ENCODE results near the gene PCYT2.
A peak's percentile ranks its signal among the peaks of the same experiment; 100 is the strongest.

The PCYT2 gene

DNA sequence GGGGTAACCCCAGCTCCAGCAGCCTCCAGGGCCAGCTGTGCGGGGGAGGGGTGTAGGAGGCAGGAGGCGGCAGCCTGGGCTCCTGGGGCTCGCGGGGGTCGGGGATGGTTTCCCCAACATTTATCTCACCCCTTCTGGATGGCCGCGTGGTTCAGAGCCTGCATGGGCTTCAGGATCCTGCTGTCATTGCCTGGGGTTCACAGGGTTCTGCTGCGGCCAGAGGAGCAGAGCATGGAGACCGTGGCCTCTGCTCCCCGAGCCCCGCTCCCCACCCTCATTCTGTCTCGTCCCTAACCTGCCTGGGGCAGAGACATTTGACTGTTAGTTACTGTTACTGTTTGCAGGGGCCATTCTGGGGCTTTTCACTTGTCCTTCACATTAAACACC is 31.0 kb upstream of the PCYT2 start:
- DNase-seq = no peak

DNA sequence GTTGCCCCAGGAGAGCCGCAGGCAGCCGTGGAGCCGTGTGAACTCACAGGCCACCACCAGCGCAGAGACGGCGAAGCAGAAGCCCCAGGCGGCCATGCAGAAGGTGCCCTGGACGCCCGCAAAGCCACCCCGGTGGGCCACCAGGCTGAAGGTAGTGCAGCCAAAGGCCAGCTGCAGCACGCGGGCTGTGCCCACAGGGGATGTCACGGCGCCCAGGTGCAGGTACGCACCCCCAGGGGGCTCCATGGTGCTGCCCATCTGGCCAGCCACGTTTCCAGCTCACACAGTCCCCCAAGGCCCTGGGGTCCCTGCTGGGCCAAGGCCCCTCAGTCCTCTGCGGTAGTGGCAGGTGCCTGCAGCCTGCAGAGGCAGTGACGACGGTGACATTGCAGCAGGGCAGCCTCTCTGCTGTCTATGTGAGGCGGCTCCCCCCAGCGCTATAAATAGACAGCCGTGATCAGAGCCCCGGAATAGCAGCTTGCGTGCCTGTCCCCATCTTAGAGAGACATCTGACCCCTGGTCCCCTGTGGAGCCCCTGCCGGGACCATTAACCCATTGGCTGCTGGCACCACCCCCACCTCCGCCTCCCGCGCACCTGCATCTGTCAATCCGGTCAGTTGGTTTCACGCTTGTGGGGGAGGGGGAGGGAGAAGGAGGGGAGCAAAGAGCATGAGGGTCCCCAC is 30.4 kb upstream of the PCYT2 start:
- no peak for DNase-seq

DNA sequence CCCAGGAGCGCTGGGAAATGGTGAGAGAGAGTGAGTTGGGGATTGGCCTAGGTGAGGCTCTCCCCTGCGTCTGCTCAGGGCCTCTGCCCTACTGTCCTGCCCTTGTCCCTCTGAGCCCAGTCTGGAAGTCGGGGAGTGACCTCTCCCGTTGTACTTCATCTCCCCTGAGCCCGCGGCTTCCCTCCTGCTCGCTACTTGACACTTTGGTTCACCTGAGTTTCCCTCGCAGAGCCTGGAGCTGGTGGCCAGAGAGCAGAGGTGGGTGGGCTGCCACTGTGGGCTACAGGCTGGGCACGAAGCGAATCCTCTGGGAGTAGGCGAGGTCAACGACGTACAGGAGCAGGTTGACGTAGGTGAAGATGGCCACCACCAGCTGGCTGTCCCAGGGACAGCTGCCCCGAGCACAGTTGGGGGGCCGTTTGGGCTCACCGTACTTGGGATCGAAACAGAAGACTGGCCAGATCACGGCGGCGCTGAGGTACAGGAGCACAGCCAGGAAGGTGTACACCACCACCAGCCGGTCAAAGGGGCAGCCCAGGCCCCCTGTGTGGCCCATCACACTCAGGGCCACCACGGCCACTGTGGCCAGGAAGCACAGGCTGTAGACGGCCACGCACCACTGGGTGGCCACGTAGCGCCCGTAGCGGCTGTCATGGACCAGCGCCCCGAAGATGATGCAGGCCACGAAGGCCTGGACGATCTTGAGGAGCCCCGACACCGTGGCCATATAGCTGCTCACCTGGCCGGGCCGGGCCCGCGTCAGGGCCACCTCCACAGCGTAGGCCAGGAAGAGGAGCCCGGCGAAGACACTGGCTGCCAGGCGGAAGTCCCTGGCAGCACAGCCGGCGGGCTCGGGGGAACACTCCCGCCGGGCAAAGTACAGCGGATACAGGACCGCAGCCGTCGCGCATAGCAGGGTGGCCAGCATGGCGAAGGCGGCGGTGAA is 29.6 kb upstream of the PCYT2 start:
- no peak for DNase-seq

DNA sequence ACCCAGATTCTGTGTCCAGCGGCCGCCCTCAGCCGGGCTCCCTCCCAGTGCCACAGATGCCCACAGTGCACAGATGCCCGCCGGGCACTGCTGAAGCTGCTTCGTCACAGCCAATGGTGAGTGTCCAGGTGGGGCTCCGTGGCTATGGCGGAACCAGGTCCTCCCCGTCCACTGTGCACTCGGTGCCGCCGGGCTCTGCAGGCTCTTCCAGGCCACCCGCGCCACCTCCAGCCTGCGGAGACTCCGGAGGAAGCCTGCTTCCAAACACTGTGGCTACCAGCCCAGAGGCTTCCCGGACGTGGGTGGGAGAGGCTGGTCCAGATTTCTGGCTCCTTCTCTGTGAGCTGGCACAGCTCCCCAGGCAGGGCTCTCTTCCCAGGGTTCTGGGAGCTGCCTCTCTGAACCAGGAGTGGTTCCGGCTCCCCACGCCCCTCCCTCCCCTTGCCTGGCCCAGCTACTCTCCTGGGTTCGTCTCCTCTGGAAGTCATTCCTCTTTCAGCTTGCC is 28.7 kb upstream of the PCYT2 start:
- no peak for DNase-seq

DNA sequence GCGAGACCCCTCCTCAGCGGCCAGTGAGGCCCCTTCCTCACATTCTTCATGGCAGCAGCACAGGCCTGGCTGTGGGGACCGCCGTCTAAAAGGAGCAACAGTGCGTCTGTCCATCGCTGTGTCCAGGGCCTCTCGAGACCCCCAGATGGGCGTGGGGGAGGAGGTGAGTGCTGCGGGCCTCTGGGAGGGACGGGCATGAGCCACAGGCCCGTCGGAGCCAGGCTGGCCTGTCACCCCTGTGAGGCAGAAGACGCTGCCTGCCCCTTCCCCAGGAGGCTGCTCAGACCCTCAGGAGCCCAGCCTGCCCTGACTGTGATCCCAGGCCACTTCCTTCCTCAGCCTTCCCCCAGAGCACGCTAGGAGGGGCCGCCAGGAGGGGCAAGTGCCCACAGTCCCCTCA is 28.0 kb upstream of the PCYT2 start:
- DNase-seq = no peak

DNA sequence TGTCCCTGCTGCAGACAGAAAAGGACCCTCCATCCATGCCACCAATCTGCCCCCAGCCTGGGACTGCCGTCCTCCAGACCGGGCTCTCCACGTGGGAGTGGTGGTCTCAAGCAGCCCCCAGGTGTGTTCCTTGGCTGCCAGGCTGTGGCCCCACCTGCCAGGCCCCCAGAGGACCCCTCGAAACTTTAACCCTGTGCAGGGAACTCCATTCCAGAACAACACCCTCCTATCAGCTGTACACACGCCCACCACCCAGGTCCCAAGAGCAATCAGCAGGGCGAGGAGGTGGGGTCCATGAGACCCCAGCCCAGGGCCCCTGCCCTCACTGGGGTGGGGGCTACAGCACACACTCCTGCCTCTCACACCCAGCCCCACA is 24.5 kb upstream of the PCYT2 start:
- DNase-seq = no peak

DNA sequence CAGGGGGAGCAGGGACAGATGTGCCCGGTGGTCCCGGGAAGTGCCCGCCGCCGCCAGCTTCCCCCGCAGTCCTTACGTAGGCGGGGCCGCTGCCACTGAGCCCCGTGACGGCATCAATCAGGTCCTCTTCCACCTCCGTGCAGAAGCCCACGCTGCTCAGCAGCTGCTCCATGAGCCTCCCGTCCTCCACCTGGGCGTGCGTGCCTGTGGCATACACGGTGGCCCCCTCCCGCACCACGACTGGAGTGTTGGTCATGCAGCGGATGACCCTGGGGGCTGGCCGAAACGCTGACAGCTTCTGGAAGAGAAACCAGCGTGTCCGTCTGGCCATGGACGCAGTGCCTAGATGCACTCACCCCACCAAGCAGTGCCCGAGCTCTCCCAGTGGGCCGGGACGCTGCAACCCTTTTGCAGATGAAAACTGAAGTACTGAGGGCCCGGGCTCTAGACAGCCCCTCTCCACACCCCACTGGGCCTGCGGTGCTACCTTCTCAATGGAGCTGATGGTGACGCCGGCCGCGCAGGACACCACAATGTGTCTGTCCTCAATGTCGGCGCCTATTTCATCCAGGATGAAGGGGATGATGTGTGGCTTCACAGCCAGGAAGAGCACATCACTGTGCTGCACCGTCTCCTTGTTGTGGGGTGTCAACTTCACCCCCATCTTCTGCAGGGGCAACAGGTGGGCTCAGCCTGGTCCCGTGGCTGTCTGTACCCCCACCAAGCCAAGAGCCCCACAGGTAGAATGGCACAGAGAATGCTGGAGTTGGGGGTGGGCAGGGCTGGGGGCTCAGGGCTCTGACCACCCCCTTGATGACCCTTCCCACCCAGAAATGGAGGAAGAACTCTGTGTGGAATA is 23.9 kb upstream of the PCYT2 start:
- DNase-seq = no peak

DNA sequence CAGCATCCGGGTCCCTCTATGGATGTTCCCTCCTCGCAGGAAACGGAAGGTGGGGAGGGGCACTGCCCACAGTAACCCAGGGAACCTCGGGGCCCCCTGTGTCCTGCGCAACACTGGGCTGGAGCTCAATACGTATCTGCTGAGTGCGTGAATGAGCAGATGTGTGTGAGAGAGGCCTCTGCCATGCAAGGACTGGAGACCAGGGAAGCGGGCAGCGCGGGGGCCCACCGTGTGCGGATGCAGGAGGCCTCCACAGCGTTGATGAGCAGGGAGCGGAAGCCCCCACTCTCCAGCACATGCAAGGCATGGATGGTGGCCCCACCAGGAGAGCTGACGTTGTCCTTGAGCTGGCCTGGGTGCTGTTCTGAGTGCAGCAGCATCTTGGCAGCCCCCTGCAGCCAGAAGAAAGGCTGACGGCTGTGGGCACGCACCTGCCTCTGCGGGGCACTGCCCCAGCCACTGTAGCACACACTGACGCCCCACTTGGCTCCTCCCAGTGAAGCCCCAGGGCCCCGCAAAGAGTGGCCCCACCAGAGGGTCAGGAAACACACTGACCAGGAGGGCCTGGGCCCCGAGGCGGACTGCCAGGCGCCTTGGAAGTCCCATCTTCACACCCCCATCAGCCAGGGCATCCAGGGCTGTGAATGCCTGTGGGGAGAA is 23.0 kb upstream of the PCYT2 start:
- DNase-seq = no peak

DNA sequence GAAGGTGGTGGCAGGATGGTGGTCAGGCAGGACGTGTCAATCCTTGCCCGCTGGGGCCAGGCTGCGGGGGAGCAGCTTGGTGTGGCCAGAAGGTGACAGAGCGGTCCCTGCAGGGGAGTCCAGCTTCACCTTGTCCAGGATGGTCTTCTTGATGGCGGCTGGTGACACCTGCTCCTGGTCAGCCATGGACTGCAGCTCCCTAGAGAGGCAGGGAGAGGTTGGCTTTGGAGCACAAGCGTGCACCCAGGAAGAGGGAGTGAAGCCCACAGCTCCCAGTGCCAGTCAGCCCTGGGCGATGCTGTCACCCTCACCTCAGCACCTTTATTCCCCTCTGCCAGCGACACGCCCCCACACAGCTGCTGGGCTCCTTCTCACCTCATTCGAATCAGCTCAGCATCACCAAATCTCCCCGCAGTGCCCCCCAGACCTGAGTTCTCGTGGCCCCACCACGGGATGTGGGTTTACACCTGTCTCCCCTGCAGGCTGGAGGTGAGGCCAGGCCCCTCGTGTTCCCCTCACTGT is 22.0 kb upstream of the PCYT2 start:
- no peak for DNase-seq

DNA sequence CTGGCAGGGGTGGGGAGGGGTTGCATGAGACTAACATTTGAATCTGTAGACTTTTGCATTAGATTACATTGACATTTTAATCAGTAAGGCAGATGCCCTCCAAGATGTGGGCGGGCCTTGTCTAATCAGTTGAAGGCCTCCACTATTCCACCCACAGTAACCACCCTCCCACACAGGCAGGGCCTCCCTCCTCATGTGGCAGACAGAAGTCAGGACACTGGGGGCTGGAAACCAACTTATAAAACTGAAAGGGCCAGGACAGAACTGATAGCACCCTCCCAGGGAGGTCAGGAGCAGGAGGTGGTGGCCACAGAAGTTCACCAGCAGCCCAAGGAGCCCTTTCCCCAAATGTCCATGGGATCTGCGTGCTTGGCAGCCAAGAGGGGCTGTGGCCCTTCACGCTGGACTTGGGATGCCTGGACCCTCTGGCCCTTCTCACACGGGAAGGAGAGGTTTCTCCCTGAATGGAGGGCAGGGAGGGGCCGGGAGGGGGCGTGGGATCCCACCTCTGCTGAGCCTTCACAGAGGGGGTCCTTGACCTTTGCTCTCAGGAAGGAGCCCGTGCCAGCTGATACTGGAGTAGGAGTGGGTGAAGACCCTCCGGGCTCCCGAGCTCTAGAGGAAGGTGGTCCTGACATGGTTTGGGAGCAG is 21.3 kb upstream of the PCYT2 start:
- no peak for DNase-seq

DNA sequence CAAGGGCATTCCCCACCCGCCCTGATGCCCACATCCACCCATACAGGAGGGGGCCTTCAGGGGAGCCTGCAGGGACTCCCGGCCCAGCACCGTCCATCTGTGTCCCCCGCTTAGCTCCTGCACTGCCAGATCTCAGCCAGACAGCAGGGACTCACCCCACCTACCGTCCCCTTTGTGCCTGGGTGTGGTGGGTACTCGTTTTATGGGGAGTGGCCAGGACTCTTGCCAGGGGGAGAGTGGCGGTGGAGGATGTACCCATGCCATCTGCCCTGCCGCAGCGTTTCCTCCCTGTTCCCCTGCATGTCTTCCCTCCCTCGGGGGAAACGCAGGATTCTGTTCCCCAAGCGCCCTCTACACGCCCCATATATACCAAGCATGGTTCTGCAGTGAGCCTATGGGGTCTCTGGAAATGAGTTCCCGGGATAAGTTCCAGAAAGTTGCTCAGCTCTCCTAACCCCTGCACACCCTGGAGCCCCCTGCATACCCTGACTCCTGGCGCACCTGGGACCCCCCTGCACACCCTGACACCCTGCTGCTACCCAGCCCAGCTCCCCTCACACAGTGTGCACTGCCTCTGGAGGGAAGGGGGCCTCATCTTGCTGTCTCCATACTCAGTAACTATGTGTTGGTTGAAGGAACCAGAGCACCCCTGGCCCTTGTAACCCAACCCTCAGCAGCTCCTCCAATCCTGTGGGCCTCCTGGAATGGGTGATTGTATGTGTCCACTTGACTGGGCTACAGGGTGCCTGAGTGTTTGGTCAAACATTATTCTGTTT is 20.5 kb upstream of the PCYT2 start:
- no peak for DNase-seq

DNA sequence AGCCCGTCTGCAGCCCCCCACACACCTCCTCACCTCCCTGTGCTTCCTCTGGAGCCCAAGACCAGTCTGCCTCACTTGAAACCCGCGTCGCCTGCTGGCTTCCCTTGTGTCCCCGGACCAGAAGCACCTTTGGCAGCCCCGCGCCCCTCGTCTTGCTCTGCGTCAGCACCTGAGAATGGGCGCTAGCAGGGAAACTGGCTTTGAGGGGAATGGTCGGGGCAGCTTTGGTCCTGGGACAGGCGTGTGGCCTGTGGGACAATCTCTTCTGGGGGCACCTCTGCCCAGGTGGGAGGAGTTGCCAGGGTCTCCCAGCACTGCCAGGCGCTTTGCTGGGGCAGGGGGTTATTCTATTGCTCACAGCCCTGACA is 20.0 kb upstream of the PCYT2 start:
- no peak for DNase-seq

DNA sequence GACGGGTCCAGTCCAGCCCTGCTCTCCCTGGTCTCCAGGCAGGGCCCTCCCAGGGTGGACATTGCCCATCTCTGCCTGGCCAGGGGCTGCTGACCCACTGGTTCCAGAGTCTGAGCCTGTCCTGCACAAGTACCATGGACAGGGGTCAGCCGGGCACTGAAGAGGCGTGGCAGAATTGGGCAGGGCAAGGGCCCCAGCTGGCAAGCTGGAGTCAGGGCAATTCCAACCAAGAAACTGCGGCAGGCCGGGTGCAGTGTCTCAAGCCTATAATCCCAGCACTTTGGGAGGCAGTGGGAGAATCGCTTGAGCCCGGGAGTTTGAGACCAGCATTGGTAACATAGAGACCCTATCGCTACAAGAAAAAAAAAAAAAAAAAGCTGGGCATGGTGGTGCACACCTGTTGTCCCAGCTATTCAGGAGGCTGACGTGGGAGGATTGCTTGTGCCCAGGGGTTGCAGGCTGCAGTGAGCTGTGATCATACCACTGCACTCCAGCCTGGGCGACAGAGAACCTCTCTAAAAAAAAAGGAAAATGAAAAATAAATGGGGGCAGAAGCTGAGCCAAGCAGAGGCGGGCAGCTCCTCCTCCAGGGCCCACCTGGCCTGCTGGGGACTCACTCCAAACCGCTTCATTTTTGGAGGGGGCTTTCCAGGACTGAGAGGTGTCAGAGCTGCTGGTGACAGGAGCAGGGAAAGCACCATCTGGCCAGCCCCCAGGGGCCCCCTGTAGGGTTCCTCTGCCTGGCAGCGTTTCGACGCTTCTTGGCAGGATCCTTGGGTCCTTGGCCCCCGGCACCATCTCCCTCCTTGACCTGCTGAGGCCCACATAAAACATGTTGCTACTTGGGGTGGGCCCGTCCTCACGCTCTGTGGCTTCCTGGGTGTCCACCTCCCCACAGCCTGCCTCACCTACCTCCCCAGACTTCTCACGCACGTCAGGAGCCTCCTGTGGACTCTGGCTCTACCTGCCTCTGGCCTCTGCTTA is 19.2 kb upstream of the PCYT2 start:
- no peak for DNase-seq

DNA sequence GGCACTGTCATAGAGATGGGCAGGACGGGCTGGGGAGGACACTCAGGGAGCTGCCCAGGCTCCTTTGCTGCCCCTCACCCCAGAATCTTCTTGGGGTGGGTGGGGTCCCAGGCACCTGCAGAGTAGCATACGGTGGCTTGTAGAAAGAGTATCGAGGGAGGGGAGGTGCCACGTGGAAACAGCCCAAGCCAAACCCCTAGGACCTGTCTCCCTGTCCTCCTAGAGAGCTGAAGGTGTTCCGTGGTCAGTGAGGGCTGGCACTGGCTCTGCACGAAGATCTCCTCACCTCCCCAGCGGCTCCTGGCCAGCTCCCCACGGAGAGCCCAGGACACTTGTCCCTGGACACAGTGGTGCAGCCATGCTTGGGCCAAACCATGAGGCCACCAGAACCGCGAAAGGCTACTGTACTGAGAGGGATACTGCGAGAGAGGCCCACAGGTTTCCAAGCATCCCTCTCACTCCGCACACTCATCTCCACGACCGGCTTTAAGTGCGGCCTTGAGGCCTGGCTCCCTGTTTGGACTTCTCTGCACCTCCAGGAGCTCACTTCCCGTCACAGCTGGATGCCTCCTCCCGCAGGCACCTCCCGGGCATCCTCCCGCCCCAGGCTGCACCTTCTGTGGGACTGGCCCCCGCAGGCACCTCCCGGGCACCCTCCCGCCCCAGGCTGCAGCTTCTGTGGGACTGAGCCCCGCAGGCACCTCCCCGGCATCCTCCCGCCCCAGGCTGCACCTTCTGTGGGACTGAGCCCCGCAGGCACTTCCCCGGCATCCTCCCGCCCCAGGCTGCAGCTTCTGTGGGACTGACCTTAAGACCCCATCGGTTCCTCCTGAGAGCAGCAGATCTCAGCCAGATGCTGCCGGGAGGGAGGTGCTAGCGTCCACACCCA is 18.3 kb upstream of the PCYT2 start:
- no peak for DNase-seq

DNA sequence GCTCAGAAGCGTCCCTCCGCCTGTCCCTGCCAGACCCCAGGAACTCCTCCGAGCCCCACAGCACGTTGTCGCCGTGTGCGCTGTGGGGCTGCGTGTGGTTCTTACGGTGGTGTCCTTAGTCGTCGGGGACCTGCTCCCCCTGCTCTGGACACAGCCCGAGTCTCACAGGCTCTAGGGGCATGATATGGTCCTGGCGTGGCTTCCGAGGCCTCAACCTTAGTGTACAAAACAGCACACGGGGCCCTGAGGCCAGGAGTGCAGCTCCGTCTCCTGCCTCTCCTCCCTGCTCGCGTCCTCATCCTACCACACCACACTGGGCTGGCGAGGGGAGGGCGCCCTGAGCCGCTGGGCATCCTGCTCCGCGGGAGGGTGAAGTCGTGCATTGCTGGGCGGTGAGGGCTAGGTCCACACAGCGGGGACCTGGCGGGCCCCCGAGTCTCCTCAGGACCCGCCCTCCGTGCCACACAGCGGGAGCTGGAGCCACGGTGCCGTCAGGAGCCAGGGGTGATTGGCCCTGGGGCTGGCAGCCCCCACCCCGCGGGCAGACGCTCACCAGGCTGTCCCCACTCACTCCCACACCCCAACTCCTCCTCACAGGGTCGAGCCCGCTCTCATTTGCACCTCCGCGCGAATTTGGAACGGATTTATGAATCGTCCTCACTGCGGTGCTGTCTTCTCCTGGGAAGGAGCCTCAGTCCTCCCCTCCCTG is 17.5 kb upstream of the PCYT2 start:
- DNase-seq = no peak

DNA sequence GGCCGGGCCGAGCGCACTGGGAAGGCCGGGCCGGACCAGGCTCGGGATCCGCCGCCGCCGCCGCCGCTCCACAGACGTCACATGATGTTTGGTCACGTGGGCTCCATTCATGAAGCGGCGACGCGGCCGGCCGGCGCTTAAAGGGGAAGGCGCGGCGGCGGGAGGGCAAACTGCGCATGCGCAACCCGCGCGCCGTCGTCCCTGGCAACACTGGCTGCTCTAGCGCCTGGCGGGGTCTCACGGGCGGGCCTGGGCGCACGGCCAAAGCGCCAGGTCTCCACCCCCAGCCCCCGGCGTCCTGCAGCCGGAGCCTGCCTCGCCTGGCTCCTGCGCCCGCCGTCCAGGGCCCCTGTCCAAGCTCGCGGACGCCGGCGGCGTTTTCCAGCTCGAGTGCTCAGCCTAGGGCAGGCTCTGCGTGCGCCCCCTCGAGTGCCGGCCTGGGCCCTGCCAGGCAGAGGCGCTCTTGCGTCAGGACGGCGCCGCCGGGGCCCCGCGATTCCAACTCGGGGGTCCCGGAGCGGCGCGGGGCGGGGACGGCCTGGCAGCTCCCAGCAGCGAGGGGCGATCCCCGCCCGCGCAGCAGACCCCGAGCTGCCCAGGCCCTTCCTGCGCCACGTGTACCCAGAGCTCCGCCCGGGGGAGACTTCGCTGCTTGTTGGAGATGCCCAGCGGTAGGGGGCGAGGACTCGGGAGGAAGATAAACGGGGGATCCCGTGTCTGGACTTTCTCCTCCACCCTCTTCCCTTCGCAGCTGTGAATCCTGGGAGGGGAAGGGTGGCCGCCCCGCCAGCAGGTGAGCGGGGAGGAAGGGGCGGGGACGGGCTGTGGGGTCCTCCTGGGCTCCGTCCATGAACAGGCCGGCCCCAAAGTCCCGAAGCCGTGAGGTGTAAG is 16.7 kb upstream of the PCYT2 start, which contains the start of gene MAFG:
MAFG (minus strand) TSS at position 83 of the 891 bp plus-strand sequence. CDS start 4,550 bp downstream, outside the sequence.
- DNase-seq = peak; percentile 92

DNA sequence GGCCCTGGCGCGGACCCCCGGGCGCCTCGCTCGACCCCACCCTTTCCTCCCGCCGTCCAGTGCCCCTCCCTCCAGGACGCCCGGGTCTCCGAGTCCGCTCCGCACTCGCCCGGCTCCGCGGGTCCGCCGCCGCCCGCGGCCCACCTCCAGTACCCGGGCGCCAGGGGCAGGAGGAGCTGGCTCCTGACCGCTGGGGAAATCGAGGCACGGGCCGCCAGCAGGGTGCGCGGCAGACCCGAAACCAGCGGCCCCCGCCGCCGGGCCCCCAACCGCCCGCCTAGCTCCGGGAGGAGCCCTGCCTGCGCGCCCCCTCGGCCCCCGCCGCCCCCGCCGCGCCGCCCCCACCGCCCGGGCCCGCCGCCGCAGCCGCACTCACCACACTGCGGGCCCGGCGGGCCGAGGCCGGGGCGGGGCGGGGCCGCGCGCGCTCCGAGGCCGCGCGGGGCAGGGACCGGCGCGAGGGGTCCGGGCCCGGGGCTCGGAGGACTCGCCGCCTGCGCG is 16.0 kb upstream of the PCYT2 start:
- DNase-seq = no peak
